SU-DHL-6 (cell line): Measurements from ENCODE around the gene EVL.

ENCODE experiments used
- H2AFZ ChIP-seq: fragments of 200-600 bp; sonication (generic); 2 replicates; pipeline ENCODE4 v1.6.1; 2014; ENCODE audit warnings: low read depth, mild to moderate bottlenecking, moderate library complexity, mixed read lengths, antibody characterized with exemption, low read length; ENCODE audit not compliant: severe bottlenecking
- H3F3A ChIP-seq: fragments of 200-600 bp; shearing (Covaris generic); 2 replicates; pipeline ENCODE4 v1.6.0; 2016; ENCODE audit warnings: antibody characterized with exemption, mild to moderate bottlenecking; ENCODE audit not compliant: insufficient read depth
- H3K27ac ChIP-seq: fragments of 200-600 bp; sonication (generic); 2 replicates; pipeline ENCODE4 v1.5.1; 2016; ENCODE audit warnings: low read depth, mild to moderate bottlenecking, low read length, moderate library complexity, mixed read lengths
- H3K27me3 ChIP-seq: fragments of 200-600 bp; sonication (generic), shearing (Covaris generic); 2 replicates; pipeline ENCODE4 v1.6.0; 2014; ENCODE audit warnings: mild to moderate bottlenecking, low read length
- H3K36me3 ChIP-seq: fragments of 200-600 bp; sonication (generic); 2 replicates; pipeline ENCODE4 v1.6.1; 2014; ENCODE audit warnings: mild to moderate bottlenecking, low read length, mixed read lengths
- H3K4me2 ChIP-seq: fragments of 300-600, 200-600 bp; shearing (Covaris generic), sonication (generic); 2 replicates; pipeline ENCODE4 v1.6.0; 2014; ENCODE audit warnings: low read length, low read depth, mild to moderate bottlenecking; ENCODE audit not compliant: poor library complexity, severe bottlenecking
- H3K4me3 ChIP-seq: fragments of 200-600 bp; sonication (generic); 2 replicates; pipeline ENCODE4 v1.5.1; 2014; ENCODE audit warnings: antibody characterized with exemption, low read length, mild to moderate bottlenecking, mixed read lengths; ENCODE audit not compliant: insufficient read depth, poor library complexity, severe bottlenecking
- H3K79me2 ChIP-seq: fragments of 200-600 bp; sonication (generic); 2 replicates; pipeline ENCODE4 v1.6.1; 2014; ENCODE audit warnings: mild to moderate bottlenecking, low read length, moderate library complexity; ENCODE audit not compliant: insufficient read depth
- H3K9ac ChIP-seq: fragments of 200-600 bp; sonication (generic); 2 replicates; pipeline ENCODE4 v1.7.0; 2014; ENCODE audit warnings: mild to moderate bottlenecking, low read length
- H3K9me2 ChIP-seq: fragments of 200-600 bp; sonication (generic); replicated peaks from 2 replicates; pipeline ENCODE4 v1.6.1; 2014; ENCODE audit warnings: low read length; ENCODE audit not compliant: insufficient read depth
- H3K9me3 ChIP-seq: fragments of 200-600 bp; sonication (generic); 2 replicates; pipeline ENCODE4 v1.6.1; 2014; ENCODE audit warnings: low read length, mixed read lengths; ENCODE audit not compliant: insufficient read depth
- H4K20me1 ChIP-seq: fragments of 200-600 bp; sonication (generic); 2 replicates; pipeline ENCODE4 v1.6.1; 2014; ENCODE audit warnings: low read depth, mild to moderate bottlenecking, antibody characterized with exemption, low read length, moderate library complexity, mixed read lengths
- EZH2phosphoT487 ChIP-seq: fragments of 200-600 bp; sonication (generic), shearing (Covaris generic); conservative IDR thresholded peaks from 2 replicates; pipeline ENCODE4 v1.6.1; 2018; ENCODE audit warnings: mild to moderate bottlenecking, antibody characterized with exemption, low read length, moderate library complexity, mixed read lengths
- TF ChIP-seq, protein P1 (sequence below): fragments of 200-600 bp; sonication (generic); IDR thresholded peaks from one replicate; pipeline ENCODE4 v1.5.1; 2017; ENCODE audit warnings: antibody characterized with exemption, mild to moderate bottlenecking, low read length, moderate library complexity; ENCODE audit not compliant: insufficient read depth, poor library complexity, severe bottlenecking

Gene EVL

GRCh38 chr14:100083706-100084105 is 18.5 kb downstream of the EVL start:
- Histone ChIP-seq H3K79me2 (peaks cover 46% of the 10 kb centered on the region), H2AFZ (no peak overlapping the region), H3K9me3 (no peaks in the 10 kb centered on the region), H3K27ac (no peak overlapping the region), H3F3A (no peaks in the 10 kb centered on the region), H3K4me3 (no peak overlapping the region), H3K9ac (no peak overlapping the region), H3K9me2 (no peaks in the 10 kb centered on the region), H3K27me3 (no peaks in the 10 kb centered on the region), H3K36me3 (peaks cover 22% of the 10 kb centered on the region; the same call in 1 of the 2 replicates), H4K20me1 (no peaks in the 10 kb centered on the region), H3K4me2 (no peak overlapping the region)
- no peak for TF ChIP-seq EZH2phosphoT487
- TF ChIP-seq, protein P1, sequence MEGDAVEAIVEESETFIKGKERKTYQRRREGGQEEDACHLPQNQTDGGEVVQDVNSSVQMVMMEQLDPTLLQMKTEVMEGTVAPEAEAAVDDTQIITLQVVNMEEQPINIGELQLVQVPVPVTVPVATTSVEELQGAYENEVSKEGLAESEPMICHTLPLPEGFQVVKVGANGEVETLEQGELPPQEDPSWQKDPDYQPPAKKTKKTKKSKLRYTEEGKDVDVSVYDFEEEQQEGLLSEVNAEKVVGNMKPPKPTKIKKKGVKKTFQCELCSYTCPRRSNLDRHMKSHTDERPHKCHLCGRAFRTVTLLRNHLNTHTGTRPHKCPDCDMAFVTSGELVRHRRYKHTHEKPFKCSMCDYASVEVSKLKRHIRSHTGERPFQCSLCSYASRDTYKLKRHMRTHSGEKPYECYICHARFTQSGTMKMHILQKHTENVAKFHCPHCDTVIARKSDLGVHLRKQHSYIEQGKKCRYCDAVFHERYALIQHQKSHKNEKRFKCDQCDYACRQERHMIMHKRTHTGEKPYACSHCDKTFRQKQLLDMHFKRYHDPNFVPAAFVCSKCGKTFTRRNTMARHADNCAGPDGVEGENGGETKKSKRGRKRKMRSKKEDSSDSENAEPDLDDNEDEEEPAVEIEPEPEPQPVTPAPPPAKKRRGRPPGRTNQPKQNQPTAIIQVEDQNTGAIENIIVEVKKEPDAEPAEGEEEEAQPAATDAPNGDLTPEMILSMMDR: no peak

- no peaks in the 10 kb centered on the region for H3K27me3 ChIP-seq
- no peaks in the 10 kb centered on the region for H4K20me1 ChIP-seq
- H3K9ac ChIP-seq: no peak overlapping the region
- H2AFZ ChIP-seq: no peak overlapping the region
- H3K79me2 ChIP-seq: peaks cover 37% of the 10 kb centered on the region
- no peaks in the 10 kb centered on the region for H3K9me3 ChIP-seq
- no peak overlapping the region for H3K4me3 ChIP-seq
- TF ChIP-seq EZH2phosphoT487: no peak
- TF ChIP-seq, protein P1: no peak
- H3K9me2 ChIP-seq: no peaks in the 10 kb centered on the region
- no peak overlapping the region for H3K4me2 ChIP-seq
- peaks cover 31% of the 10 kb centered on the region; the same call in 1 of the 2 replicates for H3K36me3 ChIP-seq
- no peaks in the 10 kb centered on the region for H3F3A ChIP-seq
- H3K27ac ChIP-seq: no peak overlapping the region
Observed at GRCh38 chr14:100084591-100084990, 19.4 kb downstream of the EVL start.

DNA sequence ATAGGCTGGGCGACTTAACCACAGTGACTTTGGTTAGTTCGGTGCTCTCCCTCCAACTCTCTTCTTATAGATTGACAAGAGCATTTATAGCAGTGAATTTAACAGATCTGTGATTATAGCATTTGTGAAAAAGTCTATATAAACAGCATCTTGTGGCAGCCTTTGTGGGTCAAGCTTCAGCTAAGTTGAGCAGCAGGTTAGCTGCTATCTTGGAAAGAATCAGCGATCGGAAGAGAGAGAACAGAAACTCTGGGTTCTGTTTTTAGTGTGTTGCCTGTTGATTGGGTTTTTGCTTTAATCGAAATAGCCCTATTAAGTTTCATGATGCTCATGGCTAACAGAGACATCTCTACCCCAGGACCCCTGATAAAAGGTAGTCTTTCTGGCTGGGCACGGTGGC is 20.2 kb downstream of the EVL start:
- Histone ChIP-seq H2AFZ (no peak overlapping the region), H4K20me1 (no peaks in the 10 kb centered on the region), H3K9me3 (no peaks in the 10 kb centered on the region), H3K36me3 (peaks cover 39% of the 10 kb centered on the region; the same call in 1 of the 2 replicates), H3F3A (peaks cover 2% of the 10 kb centered on the region; the same call in 1 of the 2 replicates), H3K4me3 (no peak overlapping the region), H3K27me3 (no peaks in the 10 kb centered on the region), H3K79me2 (peaks cover 28% of the 10 kb centered on the region), H3K27ac (no peak overlapping the region), H3K4me2 (no peak overlapping the region), H3K9ac (no peak overlapping the region), H3K9me2 (no peaks in the 10 kb centered on the region)
- TF ChIP-seq, protein P1: no peak
- TF ChIP-seq EZH2phosphoT487: no peak

- Histone ChIP-seq H3K4me2 (no peak overlapping the region), H2AFZ (no peak overlapping the region), H3K27ac (no peak overlapping the region), H3K9me3 (no peaks in the 10 kb centered on the region), H4K20me1 (no peaks in the 10 kb centered on the region), H3F3A (peaks cover 3% of the 10 kb centered on the region; the same call in 1 of the 2 replicates), H3K4me3 (no peak overlapping the region), H3K27me3 (no peaks in the 10 kb centered on the region), H3K9me2 (no peaks in the 10 kb centered on the region), H3K79me2 (peaks cover 21% of the 10 kb centered on the region; the same call in 1 of the 2 replicates), H3K36me3 (peaks cover 41% of the 10 kb centered on the region; the same call in 1 of the 2 replicates), H3K9ac (no peak overlapping the region)
- TF ChIP-seq, protein P1: no peak
- TF ChIP-seq EZH2phosphoT487: no peak
Observed at GRCh38 chr14:100086361-100086760, 21.1 kb downstream of the EVL start.
